NCI-H1694 treated with DMSO at 0.1 percent for 48 hours (cell line): ENCODE results near the gene SYCE3.
A peak's percentile ranks its signal among the peaks of the same experiment; 100 is the strongest.

Experiments
- DNase-seq: peaks from one replicate; lab custom pipeline; 2025; lab: John Stamatoyannopoulos, UW

SYCE3 gene

DNA sequence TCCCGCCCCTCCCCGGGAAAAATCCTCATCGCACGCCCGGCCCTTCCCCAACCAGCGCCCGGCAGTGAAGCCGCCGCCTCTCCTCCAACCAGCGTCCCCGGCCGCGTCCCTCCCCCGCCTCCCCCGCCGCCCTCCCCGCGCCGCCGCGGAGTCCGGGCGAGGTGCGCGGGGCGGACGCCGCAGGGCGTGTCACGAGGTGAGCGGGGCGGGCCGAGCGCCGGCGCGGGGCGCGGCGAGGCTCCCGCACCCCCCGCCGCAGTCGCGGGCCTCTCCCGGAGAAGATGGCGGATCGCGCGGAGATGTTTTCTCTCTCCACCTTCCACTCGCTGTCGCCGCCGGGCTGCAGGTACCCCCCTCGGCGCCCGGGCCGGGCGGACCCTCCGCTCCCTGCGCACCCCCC is 37.8 kb upstream of the SYCE3 start, which contains the start of gene MAPK8IP2:
TSS of gene MAPK8IP2 (plus strand) at position 256 of the 400 bp plus-strand sequence. CDS start at position 282, 26 bp downstream.
- peak; percentile 26 for DNase-seq

DNA sequence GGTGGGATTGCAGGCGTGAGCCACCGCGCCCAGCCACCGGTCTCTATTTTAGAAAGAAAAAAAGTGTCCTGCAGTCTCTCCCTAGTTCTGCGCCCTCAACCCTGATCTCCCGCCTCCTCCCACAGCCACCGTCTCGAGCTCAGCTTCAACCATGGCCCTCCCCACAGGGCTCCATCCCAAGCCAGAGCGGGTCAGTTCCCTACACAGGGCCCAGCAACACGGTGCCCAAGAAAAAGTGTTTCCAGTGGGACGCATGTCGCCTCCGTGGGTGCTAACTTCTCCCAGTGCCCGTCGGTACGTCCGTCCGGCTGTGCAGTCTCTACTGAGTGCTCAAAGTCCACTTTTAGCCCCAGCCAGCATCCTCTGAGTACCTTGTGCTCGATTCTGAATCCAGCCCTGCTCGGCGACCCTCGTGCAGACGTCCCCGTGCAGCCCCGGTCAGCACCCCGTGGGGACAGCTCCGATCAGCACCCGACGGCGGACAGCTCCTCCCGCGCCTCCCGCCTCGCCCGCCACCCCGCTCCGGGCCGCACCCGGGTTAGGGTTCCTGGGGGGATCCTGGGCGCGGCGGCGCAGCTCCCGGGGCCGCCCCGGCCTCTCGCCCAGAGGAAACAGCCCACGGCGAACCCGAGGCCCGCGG is 37.2 kb upstream of the SYCE3 start:
- DNase-seq, result no peak

GRCh38 chr22:50597097-50597496 is 34.4 kb upstream of the SYCE3 start:
- no peak for DNase-seq

DNA sequence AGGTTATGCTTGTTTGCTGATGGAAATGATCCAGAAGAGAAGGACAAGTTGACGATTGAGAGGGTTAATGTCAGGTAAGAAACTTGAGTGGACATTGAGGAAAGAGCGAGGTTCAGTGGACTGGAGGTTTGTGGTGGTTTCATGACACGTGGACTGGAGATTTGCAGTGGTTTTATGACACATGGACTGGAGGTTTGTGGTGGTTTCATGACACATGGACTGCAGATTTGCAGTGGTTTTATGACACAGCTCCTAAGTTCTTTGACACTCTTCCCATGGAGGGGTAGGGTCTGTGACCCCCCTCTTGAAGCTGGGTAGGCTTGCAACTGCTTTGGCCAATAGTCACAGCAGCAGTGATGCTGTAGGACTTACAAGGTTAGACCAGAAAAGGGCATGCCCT is 32.5 kb upstream of the SYCE3 start:
- no peak for DNase-seq

- DNase-seq, result no peak
Measured at GRCh38 chr22:50587407-50587806, 24.7 kb upstream of the SYCE3 start.

- DNase-seq, result no peak
Measured at GRCh38 chr22:50586416-50586815, 23.7 kb upstream of the SYCE3 start.

DNA sequence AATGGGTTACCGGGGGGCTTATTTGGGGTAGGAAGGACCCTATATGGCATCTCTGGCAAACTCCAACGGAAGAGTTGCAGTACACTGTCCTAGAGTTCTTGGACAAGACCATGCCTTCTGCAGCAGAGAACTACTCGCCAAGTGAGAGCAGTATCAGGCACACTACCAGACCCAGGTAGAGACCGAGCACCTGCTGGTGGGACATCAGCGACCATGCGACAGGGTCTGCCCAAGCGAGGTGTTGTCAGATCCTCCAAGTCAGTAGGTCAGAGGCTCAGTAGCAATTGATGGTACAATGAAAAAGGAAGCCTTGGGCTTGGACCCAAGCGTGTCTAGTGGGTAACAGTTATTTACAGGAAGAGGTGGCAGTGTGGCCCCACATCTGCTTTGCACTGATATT is 23.1 kb upstream of the SYCE3 start:
- DNase-seq, result no peak

- DNase-seq, result no peak
Measured at GRCh38 chr22:50585238-50585637, 22.5 kb upstream of the SYCE3 start.

GRCh38 chr22:50584106-50585096 is 21.7 kb upstream of the SYCE3 start:
- DNase-seq, result no peak

GRCh38 chr22:50583294-50583861 is 20.7 kb upstream of the SYCE3 start:
- DNase-seq, result no peak

DNA sequence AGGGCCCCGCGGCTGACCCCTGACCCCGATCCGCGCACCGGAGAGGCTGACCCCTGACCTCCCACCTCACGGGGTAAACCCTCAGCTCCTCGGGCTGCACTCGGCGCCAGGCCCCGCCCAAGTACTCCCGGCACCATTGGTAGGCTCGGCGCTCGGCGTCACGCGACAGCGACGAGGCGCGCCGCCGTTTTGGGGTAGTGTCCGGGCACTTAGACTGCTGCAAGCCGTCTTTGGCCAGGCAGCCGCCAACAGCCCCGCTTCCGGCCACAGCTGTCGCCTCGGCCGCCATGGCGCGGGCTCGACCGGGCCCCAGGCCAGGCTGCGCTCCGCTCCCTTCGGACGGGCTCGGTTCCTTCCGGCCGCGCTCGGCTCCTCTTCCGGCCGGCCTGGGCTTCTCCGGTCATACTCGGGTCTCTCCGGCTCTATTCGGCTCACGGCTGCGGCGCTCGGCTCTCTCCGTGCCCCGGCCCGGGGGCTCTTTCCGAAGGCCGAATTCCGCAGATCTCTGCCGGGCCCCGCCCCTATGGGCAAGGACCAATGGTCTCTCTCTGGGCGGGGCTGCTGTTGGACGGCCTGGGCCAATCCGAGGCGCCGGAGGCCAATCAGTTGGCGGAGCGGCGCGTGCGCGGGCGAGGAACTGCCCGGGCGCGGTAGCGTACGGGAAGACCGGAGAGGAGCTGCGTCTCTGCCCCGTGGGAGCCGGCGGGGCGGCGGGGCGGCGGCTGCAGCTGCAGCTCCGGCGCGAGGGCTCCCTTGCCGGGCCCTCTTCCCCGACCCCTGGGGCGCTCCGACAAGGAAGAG is 20.0 kb upstream of the SYCE3 start, which contains the start of gene CHKB:
TSS of gene CHKB (minus strand) at position 357 of the 801 bp plus-strand sequence. CDS start at position 289, 68 bp downstream.
- peak; percentile 98 for DNase-seq

GRCh38 chr22:50581950-50582492 is 19.3 kb upstream of the SYCE3 start:
- DNase-seq, result peak; percentile 3

GRCh38 chr22:50581031-50581949 is 18.6 kb upstream of the SYCE3 start:
- DNase-seq, result no peak

GRCh38 chr22:50579752-50580151 is 17.0 kb upstream of the SYCE3 start:
- no peak for DNase-seq

- no peak for DNase-seq
Measured at GRCh38 chr22:50578776-50579310, 16.1 kb upstream of the SYCE3 start.

DNA sequence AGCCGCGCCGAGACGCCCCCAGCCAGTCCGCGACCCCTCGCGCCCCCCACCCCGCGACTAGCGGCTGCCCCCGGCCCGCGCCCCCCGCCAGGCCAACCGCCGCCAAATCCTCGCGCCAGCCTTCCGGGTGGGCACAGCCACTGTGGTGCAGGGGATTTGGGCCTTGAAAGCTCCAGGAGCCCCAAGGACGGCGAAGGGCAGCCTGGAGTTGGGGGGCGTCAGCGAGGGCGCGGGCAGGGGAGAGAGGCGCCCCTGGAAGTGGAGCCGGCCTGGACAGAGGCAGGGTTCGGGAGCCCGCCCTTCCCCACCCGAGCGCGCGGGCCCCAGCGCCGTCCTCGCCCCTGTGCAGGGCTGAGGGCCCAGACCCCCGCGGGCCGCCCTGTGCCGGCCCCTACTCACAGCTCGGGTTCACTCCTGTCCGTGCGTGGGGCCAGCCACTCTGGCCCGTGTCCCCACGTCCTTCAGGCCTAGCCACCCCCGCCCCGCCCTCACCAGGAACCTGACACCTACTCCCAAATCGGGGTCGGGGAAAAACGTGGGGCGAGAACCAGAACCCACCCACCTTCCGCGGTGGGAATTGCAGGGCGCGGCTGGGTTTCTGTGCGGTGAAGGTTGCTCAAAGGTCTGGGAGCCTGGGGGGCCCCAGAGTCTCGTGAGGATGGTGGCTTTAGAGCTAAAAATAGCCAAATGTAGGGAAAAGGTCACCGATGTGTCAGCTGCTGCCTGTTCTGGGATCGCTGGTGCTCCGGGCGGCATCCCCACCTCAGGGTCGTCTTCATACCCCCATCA is 15.5 kb upstream of the SYCE3 start, which contains the start of gene CPT1B:
TSS of gene CPT1B (minus strand) at position 441 of the 789 bp plus-strand sequence. CDS start 512 bp downstream, outside the sequence.
- no peak for DNase-seq

DNA sequence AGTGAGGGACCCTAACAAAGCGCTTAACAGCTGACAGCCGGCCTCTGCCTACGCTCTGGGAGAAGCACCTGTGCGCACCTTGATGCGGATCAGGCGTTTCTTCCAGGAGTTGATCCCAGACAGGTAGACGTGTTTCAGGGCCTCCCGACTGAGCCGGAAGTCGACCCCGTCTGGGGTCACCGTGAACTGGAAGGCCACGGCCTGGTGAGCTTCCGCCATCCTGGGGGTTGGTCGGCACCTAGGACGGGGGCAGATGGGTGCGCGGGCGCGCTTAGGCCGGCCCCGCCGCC is 14.9 kb upstream of the SYCE3 start:
- no peak for DNase-seq

DNA sequence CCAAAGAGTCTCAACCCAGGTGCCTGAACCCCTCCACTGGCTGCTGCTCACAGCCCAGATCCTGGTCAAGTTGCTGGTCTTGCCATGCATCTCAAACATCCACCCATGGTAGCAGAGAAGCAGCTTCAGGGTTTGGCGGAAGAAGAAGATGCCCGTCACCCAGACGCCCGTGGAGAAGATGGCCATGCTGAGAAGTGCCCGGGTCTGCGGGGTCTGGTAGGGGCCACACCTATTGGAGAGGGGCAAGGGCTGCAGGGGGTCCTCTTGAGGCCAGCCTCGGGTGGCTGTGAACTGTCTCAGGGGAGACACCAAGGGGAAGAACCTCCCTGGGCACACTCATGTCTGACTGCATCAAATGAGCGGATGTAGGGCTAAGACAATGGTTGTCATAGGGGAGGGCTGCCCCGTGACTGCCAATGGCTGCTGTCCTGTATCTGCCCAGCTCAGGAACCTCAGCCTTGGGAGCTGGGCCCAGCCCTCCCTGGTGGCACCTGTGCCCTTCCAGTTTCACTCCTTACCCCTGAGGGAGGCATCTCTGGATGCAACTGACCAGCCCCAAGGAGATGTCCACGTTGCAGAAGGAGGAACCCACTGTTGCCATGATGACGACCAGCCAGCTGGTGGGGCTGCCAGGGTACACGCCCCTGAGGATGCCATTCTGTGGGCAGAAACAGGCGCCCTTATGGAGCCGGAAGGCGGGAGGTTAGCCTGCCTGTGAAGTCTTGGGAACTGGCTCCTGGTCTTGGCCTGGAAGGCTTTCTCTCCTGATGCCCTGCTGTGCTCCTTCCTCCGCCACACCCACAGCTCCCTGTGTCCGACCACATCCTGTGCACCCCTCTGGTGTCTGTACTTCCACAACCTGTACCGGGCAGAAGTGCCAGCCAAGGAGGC is 14.3 kb upstream of the SYCE3 start:
- DNase-seq, result no peak
